HepG2 (cell line): Measurements from ENCODE around the gene GBP2.
"Not testable (repeated sequence)": the region's sequence is repeated elsewhere in the genome, so short reads cannot be mapped to it uniquely, and the experiment has no call there.

Source experiments
- AHR ChIP-seq: IDR thresholded peaks from 2 replicates; pipeline ENCODE4 v1.6.1; 2018; ENCODE audit warnings: missing genetic modification reagents, missing compliant biosample characterization
- CEBPB ChIP-seq: IDR thresholded peaks from 2 replicates; pipeline ENCODE4 v1.6.1; 2011; ENCODE audit warnings: low read depth, low read length, improper control_type of control experiment, borderline replicate concordance
- POLR2A ChIP-seq, 2 experiments: IDR thresholded peaks; 2 replicates each; pipeline ENCODE4 v1.6.1; 2011; ENCODE audit warnings: low read depth in 2 of 2, low read length in 2 of 2, mild to moderate bottlenecking in 1 of 2, moderate library complexity in 1 of 2; ENCODE audit not compliant: insufficient read depth in 1 of 2
- ZKSCAN8 ChIP-seq: IDR thresholded peaks from 2 replicates; pipeline ENCODE4 v1.6.1; 2016; ENCODE audit warnings: borderline replicate concordance, missing genetic modification reagents, missing compliant biosample characterization
- ZNF143 ChIP-seq: sonication (generic); formaldehyde crosslinking; IDR thresholded peaks from 2 replicates; pipeline ENCODE4 v1.4.0; 2020; ENCODE audit warnings: missing genetic modification reagents
- ZSCAN12 ChIP-seq: sonication (generic); formaldehyde crosslinking; IDR thresholded peaks from 2 replicates; pipeline ENCODE4 v1.9.0; 2021; ENCODE audit warnings: mild to moderate bottlenecking, missing genetic modification reagents
- ZSCAN29 ChIP-seq: sonication (generic); formaldehyde crosslinking; conservative IDR thresholded peaks from 2 replicates; pipeline ENCODE4 v1.4.0; 2020; ENCODE audit warnings: mild to moderate bottlenecking, missing genetic modification reagents
- TF ChIP-seq, protein P1 (sequence below): IDR thresholded peaks from 2 replicates; pipeline ENCODE4 v1.6.1; 2016; ENCODE audit warnings: mild to moderate bottlenecking
- TF ChIP-seq, protein P2 (sequence below): sonication (generic); formaldehyde crosslinking; IDR thresholded peaks from 2 replicates; pipeline ENCODE4 v1.5.0; 2020; ENCODE audit warnings: mild to moderate bottlenecking, missing genetic modification reagents, moderate library complexity
- TF ChIP-seq, protein P3 (sequence below): sonication (generic); formaldehyde crosslinking; IDR thresholded peaks from 2 replicates; pipeline ENCODE4 v1.8.1; 2023; ENCODE audit warnings: missing genetic modification reagents, inconsistent platforms, borderline replicate concordance

DNA sequence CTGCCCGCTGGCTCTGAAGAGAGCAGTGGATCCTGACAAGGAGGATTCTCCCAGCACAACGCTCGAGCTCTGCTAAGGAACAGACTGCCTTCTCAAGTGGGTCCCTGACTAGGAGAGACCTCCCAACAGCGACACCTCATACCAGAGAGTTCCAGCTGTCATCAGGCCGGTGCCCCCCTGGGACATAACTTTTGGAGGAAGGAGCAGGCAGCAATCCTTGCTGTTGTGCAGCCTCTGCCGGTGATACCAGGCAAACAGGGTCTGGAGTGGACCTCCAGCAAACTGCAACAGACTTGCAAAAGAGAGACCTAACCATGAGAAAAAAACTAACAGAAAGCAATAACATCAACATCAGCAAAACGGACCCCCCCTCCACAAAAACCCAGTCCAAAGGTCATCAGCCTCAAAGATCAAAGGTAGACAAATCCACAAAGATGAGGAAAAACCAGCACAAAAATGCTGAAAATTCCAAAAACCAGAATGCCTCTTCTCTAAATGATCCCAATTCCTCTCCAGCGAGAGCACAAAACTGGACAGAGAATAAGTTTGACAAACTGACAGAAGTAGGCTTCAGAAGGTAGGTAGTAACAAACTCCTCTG, 53.3 kb downstream of the GBP2 start:
- TF ChIP-seq POLR2A (IDR thresholded peaks at IDR 0.05; ENCODE audit: insufficient read depth in 1 of 2, low read depth in 2 of 2, low read length in 2 of 2); CEBPB; ZKSCAN8; ZNF143; ZSCAN12 (CRISPR knock-in tag); ZSCAN29 (CRISPR knock-in tag); AHR (CRISPR knock-in tag): not testable (repeated sequence)
- TF ChIP-seq, protein P1, sequence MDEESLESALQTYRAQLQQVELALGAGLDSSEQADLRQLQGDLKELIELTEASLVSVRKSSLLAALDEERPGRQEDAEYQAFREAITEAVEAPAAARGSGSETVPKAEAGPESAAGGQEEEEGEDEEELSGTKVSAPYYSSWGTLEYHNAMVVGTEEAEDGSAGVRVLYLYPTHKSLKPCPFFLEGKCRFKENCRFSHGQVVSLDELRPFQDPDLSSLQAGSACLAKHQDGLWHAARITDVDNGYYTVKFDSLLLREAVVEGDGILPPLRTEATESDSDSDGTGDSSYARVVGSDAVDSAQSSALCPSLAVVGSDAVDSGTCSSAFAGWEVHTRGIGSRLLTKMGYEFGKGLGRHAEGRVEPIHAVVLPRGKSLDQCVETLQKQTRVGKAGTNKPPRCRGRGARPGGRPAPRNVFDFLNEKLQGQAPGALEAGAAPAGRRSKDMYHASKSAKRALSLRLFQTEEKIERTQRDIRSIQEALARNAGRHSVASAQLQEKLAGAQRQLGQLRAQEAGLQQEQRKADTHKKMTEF (CRISPR knock-in tag) = not testable (repeated sequence)
- TF ChIP-seq, protein P2, sequence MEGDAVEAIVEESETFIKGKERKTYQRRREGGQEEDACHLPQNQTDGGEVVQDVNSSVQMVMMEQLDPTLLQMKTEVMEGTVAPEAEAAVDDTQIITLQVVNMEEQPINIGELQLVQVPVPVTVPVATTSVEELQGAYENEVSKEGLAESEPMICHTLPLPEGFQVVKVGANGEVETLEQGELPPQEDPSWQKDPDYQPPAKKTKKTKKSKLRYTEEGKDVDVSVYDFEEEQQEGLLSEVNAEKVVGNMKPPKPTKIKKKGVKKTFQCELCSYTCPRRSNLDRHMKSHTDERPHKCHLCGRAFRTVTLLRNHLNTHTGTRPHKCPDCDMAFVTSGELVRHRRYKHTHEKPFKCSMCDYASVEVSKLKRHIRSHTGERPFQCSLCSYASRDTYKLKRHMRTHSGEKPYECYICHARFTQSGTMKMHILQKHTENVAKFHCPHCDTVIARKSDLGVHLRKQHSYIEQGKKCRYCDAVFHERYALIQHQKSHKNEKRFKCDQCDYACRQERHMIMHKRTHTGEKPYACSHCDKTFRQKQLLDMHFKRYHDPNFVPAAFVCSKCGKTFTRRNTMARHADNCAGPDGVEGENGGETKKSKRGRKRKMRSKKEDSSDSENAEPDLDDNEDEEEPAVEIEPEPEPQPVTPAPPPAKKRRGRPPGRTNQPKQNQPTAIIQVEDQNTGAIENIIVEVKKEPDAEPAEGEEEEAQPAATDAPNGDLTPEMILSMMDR (CRISPR knock-in tag) = peak; percentile 61
- TF ChIP-seq, protein P3, sequence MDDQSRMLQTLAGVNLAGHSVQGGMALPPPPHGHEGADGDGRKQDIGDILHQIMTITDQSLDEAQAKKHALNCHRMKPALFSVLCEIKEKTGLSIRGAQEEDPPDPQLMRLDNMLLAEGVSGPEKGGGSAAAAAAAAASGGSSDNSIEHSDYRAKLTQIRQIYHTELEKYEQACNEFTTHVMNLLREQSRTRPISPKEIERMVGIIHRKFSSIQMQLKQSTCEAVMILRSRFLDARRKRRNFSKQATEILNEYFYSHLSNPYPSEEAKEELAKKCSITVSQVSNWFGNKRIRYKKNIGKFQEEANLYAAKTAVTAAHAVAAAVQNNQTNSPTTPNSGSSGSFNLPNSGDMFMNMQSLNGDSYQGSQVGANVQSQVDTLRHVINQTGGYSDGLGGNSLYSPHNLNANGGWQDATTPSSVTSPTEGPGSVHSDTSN (CRISPR knock-in tag) = not testable (repeated sequence)
